NCI-H2029 (cell line): ENCODE results near the gene FAM199X.

Source experiments
- DNase-seq: peaks from one replicate; lab custom pipeline; 2025; lab: John Stamatoyannopoulos, UW

The FAM199X gene

GRCh38 chrX:104165894-104166734 is at the start of gene FAM199X:
Gene FAM199X, plus strand, starts transcription at chrX:104166453. Its CDS starts 333 bp downstream, at chrX:104166786.
- peak; percentile 75 for DNase-seq

DNA sequence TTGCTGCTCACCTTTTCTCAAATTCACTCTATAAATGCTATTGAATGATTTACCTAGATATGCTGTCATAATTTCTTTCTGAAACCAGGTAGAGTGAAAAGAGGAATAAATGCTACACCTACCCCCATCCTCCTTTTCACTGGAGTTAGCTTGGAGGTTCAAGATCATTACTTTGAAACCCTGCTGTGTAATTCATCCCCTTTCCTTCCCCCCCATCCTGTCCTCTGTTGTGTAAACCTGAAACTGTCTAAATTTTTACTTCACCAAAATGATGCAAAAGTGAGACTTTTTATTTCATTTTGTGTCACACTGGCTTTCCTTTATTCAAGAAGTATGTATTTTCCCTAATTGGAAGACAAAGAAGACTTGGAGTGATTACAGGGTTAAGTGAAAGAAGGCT is 48.5 kb upstream of the FAM199X start:
- DNase-seq, result no peak

DNA sequence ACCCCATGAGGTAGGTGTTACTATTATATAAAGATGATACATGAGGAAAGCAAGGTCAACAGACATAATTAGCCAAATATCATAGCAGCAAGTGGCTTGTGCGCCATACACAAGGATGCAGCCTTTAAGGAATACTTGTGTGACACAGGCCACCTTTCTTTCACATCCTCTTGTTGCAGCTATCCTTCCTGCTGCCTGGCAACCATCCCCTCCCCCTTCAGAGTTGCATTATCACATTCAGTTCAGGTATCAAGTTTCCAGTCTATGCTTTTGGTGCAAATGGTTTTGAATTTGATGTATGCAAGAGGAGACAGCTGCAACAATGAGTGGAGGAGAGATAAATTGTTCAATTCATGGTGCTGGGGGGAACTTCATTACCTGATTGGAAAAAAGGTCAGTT is 47.5 kb upstream of the FAM199X start:
- no peak for DNase-seq

GRCh38 chrX:104122829-104123228 is 43.4 kb upstream of the FAM199X start:
- no peak for DNase-seq

DNA sequence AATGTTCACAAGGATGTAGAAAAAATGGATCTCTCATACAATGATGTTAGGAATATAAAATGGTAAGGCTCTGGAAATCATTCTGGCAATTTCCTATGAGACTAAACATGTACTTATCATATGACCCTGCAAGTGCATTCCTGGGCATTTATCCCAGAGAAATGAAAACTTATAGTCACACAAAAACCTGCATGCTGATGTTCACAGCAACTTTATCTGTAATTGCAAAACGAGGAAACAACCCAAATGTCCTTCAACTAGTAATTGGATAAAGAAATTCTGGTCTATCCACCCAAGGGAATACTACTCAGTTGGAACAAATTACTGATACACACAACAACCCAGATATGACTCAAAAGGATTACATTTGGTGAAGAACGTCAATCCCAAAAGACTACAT is 39.4 kb upstream of the FAM199X start:
- no peak for DNase-seq

DNA sequence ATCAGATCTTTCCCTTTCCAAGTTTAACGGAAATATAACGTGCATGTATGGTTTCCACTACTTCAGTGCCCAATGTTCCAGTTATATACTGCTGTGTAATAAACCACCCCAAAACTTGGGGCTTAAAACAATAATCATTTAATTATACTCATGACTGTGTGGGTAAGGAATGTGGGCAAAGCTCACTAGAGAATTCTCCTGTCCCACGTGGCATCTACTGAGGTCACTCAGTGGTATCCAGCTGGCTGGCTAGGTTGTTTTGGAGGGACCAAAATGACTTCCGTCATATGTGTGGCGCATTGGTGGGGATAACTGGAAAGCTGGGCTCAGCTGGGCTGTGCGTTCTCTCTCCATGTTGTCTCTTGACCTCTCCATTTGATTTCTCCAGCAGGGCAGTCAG is 35.4 kb upstream of the FAM199X start:
- no peak for DNase-seq

- no peak for DNase-seq
These were observed 31.5 kb upstream of the FAM199X start for GRCh38 chrX:104134583-104135261.

DNA sequence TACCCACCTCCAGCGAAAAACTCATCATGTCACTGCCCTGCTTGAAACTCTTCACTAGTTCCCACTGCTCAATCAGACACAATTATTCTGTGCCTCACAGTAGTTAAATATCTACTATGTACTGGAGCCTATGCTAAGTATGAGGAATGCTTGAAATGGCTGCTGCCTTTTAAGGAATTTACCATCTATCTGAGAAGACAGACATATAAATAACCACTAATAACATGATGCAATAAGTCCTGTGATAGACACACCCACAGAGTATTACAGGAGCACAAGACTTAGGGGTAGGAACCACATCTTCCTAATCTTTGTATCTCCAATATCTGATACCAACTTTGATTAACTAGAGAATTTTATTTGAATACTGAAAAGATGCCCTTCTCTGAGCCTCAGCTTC is 30.6 kb upstream of the FAM199X start:
- no peak for DNase-seq

GRCh38 chrX:104136241-104137019 is 29.8 kb upstream of the FAM199X start:
- DNase-seq, result peak; percentile 37

DNA sequence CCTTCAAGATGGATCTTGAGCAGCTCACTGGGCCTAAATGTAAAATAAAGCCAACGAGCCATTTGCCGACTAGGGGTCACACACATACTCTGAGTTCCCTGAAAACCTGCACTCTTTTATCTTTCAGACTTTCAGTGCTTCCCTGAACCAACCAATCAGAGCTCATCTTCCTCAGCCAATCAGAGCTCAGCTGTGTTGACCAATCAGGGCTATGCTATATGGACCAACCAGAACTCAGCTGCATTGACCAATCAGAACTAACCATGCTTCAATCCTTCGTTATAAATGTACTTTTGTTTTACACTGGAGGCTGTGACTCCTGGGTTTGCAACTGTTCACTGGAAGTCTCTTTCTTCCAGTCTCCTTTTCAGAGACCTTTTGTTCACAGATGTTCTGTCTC is 28.8 kb upstream of the FAM199X start:
- DNase-seq, result no peak

DNA sequence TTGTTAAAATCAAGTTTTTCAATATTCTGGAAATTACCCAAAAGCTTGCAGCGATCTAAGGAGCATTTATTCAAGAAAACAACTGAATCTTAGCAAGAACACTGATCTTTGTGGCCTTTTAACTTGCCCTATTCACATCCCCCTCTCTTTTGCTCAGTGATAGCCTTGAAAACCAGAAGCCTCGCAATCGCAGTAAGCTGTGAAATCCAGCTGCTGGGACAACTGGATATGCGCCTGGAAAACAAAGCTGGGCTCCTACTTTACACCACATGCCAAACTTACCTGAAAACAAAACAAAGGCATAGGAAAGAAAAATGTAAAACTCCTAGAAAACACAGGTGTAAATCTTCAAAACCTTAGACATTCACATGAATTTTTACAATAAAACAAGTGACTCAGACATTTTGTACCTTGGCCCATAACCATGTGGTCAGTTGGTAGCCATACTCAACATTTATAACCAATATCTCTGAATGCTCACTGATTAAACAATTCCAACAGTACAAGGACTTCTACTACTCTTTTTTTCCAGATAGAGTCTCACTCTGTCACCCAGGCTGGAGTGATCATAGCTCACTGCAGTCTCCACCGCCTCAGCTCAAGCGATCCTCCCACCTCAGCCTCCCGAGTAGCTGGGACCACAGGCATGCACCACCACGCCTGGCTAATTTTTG is 25.0 kb upstream of the FAM199X start:
- DNase-seq, result no peak

DNA sequence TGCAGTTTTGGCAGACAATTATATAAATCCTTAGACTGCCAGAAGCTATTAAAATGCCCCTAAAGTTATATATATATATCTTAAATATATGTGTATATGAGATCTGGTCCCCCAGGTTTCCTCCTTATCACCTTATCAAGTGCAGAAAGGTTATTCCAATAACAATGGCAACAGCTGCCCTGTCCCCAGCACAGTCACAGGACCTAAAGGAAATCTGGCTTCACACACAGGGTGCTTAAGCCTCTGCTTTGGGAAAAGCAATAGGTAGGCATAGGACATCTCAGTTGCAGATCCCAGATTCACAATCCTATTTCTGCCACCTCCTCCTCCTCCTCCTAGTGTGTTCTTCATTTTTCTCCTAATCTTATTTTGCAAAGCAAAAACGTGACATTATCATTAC is 15.2 kb upstream of the FAM199X start:
- no peak for DNase-seq

GRCh38 chrX:104156630-104157529 is 9.4 kb upstream of the FAM199X start, which contains the start of gene SLC25A53:
Gene SLC25A53, minus strand, starts transcription at chrX:104157009. Its CDS starts 51,752 bp downstream, at chrX:104105257.
- peak; percentile 87 for DNase-seq

DNA sequence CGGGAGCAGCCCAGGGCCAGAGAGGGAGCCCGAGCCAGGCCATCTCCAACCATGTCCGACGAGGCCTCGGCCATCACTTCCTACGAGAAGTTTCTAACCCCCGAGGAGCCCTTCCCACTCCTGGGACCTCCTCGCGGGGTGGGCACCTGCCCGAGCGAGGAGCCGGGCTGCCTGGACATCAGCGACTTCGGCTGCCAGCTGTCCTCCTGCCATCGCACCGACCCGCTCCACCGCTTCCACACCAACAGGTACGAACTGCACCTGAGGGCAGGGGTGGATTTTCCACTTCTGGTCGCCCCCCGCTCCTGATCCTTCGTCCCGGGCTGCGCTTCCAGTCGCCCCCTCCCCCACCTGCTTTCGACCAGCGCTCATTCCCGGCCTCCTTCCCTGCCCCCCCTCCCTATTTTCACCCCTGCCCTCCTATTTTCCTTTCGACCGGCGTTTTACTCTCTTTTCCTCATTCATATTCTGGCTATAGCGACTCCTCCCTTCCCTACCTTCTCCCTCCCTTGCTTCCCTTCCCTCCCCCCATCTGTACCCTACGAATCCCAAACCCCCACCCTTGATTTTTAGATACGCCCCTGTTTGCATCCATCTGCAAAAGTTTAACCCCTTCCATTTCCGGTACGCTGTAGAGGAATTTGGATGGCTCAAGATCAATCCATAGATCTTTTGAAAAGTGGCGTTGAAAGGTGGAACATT is 633 bp downstream of the FAM199X start:
- DNase-seq, result no peak

GRCh38 chrX:104168127-104168526 is 1.9 kb downstream of the FAM199X start:
- DNase-seq, result no peak

DNA sequence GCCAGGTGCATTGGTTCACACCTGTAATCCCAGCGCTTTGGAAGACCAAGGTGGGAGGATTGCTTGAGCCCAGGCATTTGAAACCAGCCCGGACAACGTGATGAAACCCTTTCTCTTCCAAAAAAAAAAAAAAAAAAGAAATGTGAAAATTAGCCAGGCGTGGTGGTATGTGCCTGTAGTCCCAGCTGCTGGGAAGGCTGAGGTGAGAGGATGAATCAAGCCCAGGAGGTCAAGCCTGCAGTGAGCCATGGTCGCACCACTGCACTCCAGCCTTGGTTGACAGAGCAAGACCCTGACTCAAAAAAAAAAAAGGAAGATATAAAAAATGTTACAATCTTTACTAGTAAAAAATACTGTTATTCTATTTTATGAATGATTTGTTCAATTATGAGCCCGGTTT is 5.9 kb downstream of the FAM199X start:
- no peak for DNase-seq

GRCh38 chrX:104172788-104173187 is 6.5 kb downstream of the FAM199X start:
- no peak for DNase-seq

DNA sequence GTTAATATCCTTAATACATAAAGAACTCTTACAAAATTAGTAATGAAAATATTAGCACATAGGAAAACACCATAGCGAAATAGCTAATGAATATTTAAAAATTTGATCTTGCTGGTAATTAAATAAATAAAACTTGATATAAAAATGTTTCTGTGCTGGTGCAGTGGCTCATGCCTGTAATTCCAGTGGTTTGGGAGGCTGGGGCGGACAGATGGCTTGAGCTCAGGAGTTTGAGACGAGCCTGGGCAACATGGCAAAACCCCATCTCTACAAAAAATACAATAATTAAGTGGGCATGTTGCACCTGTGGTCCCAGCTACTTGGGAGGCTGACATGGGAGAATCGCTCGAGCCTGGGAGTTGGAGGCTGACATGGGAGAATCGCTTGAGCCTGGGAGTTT is 7.6 kb downstream of the FAM199X start:
- DNase-seq, result no peak

DNA sequence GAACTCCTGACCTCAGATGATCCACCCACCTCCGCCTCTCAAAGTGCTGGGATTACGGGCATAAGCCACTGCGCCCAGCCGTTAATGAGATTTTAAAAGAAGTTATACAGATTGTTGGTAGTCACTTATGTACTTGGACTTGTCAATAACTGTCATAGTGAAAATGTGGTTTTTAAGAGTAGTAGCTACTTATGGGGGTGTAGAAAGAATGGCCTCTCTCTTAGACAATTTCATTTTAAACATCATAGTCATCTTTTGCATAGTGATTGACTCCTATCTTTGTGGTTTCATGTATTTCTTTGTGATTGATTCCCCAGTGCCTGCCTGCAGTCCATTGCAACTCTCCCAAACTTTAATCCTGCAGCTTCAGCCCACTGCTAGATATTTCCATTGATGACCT is 17.4 kb downstream of the FAM199X start:
- no peak for DNase-seq

DNA sequence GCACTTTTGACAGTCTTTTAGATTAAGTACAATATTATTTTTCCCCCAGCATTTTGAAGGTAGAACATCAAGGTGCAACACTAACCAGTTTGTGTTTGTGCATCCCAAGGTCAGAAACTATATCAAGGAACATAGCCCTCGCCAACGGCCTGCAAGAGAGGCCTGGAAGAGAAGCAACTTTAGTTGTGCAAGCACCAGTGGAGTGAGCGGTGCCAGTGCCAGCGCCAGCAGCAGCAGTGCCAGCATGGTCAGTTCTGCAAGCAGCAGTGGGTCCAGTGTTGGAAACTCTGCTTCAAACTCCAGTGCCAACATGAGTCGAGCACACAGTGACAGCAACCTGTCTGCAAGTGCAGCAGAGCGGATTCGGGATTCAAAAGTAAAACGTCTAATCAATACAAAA is 21.7 kb downstream of the FAM199X start:
- DNase-seq, result no peak
